Activated CD4-positive, alpha-beta T cell treated with anti-CD3 and anti-CD28 coated beads, Interleukin-2, amount 50 U/mL, for 48 hours (primary cell): ENCODE results near the gene ZNF593.

ENCODE experiments used
- DNase-seq, 2 experiments: peaks; one replicate each; pipeline ENCODE4 v3.0.0-alpha.2; 2020

Gene ZNF593

GRCh38 chr1:26153966-26154532 lies 15.7 kb upstream of the ZNF593 start:
- DNase-seq = no peak

- DNase-seq = no peak
These were observed 15.0 kb upstream of the ZNF593 start for GRCh38 chr1:26154750-26155149.

DNA sequence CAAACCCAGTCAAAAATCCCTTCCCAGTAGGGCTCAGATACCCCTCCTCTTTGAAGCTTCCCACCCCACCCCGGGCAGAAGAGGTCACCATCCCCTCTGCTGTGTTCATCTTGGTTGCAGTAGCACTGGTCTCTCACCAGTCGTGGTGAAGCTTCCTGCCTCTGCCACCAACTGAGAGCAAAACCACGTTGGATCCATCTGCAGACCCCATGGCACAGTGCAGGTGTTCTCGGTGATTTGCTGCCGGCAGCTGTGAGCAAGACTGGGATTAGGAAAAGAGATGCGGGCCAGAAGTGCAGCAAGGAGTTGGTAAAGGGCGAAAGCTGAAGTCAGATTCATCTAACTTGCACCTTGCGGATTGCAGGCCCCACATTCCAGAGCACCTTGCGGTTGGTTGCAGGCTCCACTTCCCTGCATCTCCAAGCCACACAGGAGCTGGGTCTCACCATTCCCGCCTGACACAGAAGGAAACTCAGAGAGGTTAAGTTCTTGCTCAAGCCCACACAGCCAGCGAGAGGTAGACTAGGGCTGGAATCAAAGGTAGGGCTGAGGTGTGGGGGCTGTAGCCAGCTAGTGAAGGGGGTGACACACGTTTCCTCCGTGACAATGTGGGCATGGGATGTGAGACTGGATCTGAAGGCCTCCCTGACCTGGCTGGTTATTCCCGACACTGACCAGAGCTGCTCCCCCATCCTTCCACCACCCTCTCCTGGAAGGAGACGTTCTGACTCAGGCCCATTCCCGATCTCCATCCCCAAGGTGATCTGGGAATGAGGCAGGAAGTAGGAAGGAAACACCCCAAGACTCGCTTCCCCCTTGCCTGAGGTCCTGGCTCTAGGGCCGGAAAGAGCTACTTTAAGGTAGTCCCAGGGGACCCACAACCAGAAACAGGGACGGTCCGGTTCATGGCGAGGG lies 14.1 kb upstream of the ZNF593 start:
- DNase-seq = no peak

DNA sequence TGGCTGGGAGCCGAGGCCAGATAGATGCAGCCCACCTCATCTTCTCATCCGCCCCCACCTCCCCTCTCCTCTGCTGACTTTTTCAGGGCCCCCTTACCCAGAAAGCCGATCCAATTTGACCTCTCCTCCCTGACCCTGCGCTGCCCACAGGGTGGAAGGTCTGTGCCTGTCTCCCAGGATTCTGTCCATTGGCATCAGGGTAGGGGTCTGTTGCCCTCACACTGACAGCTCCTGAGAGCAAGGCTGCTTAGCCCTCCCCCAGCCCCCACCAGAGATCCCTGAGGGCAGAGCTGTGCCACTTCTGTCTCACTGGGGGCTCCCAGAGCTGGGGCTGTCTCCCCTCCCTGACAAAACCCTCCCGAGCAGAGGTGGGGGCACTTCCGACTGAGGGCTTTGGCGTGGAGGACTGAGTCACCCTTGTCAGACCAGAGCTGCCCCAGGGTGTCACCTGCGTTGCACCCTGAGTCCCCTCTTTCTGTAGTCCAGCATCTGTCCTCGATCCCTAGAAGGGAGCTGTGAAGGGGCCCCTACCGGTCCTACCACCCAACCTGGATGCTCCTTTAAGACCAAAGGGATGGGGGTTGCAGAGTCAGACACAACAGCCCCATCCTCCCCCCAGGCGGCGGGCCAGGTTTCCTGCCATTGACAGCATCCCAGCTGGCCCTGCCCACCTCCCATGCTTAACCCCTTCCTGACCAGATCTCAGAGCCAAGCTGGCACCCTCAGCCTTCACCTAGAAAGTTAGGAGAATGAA lies 13.2 kb upstream of the ZNF593 start:
- DNase-seq = no peak

GRCh38 chr1:26158271-26158907 lies 11.3 kb upstream of the ZNF593 start:
- no peak for DNase-seq

DNA sequence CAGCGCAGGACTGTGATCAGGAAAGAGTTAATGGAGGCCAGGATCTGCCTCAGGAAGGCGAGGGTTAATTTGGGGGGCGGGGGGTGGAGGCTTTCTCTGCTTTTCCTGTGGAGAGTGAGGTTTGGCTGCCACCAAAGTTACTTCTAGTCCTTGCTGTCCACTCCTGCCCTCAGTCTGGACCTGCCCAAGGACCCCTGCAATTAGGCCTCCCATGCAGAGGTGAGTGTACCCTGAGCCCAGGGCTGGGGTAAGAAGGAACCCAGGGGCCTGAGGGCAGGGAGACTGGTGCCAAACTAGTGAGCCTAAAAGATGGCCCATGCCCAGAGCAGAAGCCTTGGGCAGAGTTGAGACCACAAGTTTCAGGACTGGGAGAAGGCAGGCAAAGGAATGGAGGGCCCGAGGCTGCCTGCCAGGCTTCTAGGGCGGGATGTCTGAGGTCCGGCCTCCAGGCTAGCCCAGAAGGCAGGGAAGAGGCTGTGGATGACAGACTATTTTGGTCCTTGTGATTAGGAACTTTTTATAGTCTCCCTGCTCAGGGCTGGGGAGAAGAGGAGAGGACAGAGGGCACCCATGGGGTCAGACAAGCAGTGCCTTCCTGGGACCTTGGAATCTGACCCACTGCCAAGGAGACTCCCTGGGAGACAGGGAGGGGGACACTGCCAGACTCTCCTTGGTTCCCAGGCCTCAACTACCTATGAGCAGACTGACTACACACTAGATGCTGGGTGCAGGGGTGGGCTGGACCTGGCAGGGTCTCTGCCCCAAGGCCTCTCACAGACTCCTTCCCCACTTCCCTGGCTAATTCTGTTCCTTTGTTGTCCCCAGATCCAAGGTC lies 10.6 kb upstream of the ZNF593 start, which contains the start of gene FAM110D:
TSS of gene FAM110D (plus strand) at position 172 of the 835 bp plus-strand sequence. CDS start 2,213 bp downstream, outside the sequence.
- no peak for DNase-seq

GRCh38 chr1:26159743-26160039 lies 10.0 kb upstream of the ZNF593 start:
- no peak for DNase-seq

DNA sequence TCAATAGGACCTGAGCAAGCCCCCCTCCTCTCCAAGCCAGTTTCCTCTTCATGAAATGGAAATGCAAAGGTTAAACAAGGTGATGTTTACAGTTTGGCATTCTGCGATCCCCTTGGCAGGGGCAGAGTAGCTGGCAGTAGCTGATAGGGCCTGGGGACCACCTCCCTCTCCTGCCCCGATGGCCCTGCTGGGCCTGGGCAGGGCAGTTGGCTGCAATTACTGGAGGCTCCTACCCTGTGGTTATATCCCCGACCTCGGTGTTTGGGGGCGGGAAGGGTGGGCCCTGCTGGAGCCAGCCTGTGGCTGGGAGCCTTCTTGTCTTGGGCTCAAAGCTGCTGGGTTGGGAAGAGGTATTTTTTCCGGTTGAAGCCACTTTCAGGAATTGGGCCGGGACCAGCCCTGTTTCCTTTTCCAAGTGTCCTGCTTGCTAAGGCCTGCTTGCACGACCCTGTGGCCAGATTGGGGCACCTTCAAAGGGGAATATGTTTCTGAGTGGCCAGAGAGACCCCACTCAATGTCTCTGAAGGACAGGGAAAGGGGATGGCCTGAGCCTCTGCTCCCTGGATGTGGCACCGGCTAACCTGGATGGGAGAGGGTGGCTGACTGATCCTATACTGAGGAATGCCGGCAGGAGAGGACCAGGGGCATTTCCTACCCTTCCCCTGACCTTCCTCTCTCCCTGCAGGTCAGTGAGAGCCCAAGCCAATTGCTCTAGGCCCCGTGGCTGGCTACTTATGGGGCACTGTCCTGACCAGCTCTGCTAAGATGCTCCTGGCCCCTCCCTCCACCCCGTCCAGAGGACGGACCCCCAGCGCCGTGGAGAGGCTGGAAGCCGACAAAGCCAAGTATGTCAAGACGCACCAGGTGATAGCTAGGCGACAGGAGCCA lies 8.9 kb upstream of the ZNF593 start:
- DNase-seq = no peak

- DNase-seq = peak; percentile 46 to 61
These were observed 8.1 kb upstream of the ZNF593 start for GRCh38 chr1:26161415-26162219.

DNA sequence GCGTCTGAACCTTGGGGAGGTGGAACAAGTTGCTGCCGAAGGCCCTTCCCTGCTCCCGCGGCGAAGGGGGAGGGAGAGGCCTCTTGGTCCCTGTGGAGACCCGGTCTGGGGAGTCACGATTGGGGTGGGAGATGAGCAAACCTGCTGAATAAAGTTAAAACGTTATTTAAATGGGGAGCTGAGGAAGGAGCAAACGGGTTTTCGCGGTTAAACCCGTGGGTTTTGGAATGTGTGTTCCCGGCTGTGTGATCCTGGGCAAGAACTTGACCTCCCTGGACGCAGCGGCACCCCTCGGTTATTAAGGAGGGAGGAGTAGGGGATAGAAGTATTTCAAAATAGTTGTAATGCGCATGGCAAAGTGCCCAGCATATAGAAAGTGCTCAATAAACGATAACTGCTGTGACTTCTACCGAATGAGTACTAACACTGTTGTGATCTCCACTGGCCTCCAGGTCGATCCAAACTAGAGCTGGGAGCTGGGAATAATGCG lies 7.4 kb upstream of the ZNF593 start:
- DNase-seq = no peak

- no peak for DNase-seq
These were observed 6.0 kb upstream of the ZNF593 start for GRCh38 chr1:26163684-26164035.

GRCh38 chr1:26164036-26164860 lies 5.5 kb upstream of the ZNF593 start:
- DNase-seq = peak; percentile 54 to 58

DNA sequence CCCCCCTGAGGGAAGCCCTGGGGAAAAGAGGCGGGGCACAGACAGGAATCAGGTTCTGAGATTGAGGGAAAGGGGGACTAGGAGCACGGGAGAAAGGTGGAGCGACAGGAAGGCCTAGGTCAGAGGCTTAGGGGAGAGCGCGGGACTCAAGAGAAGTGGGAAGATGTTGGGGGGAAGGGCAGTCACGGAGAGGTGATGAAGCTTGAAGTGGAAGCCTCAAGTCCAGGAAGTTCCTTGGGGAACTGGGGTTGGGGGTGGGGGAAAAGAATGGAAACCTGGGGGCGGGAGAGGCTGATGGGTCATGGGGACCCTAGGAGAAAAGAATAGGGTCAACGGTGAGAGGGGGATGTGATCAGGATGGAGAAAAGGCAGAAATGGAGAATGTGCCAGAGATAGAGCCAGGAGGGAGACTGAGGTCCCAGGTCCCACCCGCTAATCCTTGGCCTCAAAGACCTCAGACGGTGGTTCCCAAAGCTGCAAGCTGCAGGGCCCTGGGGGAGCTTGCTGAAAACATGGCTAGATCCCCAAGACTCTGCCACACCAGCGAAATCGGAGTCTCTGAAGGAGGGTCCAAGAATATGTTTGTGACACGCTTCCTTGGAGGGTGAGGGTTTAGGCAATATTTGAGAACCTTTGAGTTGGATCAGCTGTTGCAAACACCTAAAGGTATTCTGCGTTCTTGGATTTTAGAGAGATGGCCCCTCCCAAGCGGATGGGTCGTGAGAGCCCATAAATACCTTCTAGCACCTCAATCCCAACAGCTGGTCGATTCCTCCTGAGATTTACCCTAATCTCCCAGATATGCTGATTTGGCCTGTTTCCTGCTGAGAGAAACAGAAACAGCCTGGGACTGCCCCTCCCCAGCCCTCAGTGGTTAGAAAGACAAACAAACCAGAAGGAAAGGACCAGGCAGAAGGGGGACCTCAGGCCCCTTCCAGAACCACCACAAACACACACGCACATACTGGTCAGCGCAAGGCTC lies 4.6 kb upstream of the ZNF593 start:
- DNase-seq = no peak

DNA sequence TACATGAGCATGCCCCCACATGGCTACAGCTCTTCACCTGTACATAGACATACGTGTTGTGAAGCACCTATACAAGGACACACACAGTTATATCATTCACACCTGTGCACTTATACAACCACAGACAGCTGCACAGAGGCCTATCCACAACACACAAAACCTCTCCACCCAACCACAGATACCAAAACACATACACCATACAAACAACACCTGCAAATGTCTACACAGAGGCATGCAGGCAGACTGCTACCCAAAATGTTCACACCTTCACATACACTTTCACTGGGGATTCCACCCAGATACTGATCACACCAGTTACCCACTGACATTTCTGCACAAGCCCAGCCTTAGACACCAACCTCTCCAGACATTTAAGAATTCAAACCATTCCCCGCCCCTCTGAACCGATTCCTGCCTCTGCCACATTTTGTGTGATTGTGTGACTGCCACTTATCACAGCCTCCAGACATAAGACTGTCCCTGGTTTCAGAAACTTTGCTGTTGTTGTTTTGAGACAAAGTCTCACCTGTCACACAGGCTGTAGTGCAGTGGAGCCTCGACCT lies 2.9 kb upstream of the ZNF593 start:
- DNase-seq = no peak

DNA sequence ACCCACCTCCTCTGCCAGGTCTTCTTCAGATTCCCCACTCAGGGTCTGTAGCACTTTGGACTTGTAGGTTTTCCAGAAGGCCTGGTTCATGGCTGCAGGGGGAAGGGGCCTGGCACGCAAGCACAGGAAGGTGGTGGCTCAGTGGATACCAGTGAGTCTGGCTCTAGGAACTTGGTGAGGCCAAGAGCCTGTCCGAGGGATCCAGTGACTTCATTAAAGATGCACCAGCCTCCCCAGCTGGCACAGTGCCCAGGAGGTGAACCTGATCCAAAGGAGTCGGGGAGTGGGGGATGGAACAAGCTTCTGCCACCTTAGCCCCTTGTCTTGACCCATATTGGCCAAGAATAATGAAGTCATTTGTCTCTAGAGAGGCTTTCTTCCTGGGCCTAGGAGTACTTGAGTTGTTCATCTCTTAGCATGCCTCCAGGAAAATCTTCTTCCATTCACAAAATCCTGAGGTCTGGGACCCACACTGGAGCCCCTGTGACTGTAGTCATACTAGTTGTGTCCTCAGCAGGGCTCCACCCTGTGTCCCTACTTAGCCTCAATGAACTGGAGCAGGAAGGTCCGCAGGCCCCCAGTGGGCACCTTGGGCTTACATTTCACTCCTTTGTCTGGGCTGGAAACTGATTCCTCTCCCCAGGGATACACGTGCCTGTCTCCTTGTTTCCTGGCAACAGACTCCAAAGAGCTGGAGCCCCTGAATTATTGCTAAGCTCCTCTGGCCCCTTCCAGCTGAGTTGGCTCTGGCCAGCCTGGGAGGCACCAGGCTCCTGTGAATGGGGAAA lies 1.1 kb upstream of the ZNF593 start, which contains the start of gene C1orf232:
TSS of gene C1orf232 (minus strand) at position 554 of the 788 bp plus-strand sequence. CDS start at position 90, 464 bp downstream.
- DNase-seq = no peak

GRCh38 chr1:26169198-26169554 lies 532 bp upstream of the ZNF593 start:
- no peak for DNase-seq

GRCh38 chr1:26170472-26170821 lies 739 bp downstream of the ZNF593 start:
- DNase-seq = no peak
